ENCODE data around the gene DUT.

GRCh38 chr15:48306639-48307038 lies 24.6 kb upstream of the DUT start:
- no peak for TF ChIP-seq CTCF (conservative IDR thresholded peaks at IDR 0.05; ENCODE audit: low read length)
- TF ChIP-seq EZH2phosphoT487 (IDR thresholded peaks at IDR 0.05; ENCODE audit: borderline replicate concordance, low read depth, low read length): no peak
